BLaER1 (cell line): ENCODE results near the gene ARHGAP19.

Experiments used
- H3K27ac ChIP-seq: shearing (Covaris generic); formaldehyde crosslinking; 2 replicates; pipeline ENCODE4 v1.8.1; 2022
- H3K27me3 ChIP-seq: shearing (Covaris generic); formaldehyde crosslinking; 2 replicates; pipeline ENCODE4 v1.8.1; 2022
- H3K36me3 ChIP-seq: shearing (Covaris generic); formaldehyde crosslinking; 2 replicates; pipeline ENCODE4 v1.8.1; 2022
- H3K4me1 ChIP-seq: shearing (Covaris generic); formaldehyde crosslinking; 2 replicates; pipeline ENCODE4 v1.8.1; 2022
- H3K4me2 ChIP-seq: shearing (Covaris generic); formaldehyde crosslinking; 2 replicates; pipeline ENCODE4 v1.8.1; 2022
- H3K4me3 ChIP-seq: shearing (Covaris generic); formaldehyde crosslinking; 2 replicates; pipeline ENCODE4 v1.8.1; 2022
- H3K9ac ChIP-seq: shearing (Covaris generic); formaldehyde crosslinking; 2 replicates; pipeline ENCODE4 v1.8.1; 2022
- H3K9me3 ChIP-seq: shearing (Covaris generic); formaldehyde crosslinking; 2 replicates; pipeline ENCODE4 v1.8.1; 2022
- H4K20me1 ChIP-seq: shearing (Covaris generic); formaldehyde crosslinking; 2 replicates; pipeline ENCODE4 v1.8.1; 2022
- Cebpa-rat ChIP-seq: shearing (Covaris generic); IDR thresholded peaks from 2 replicates; pipeline ENCODE4 v1.8.1; 2022

The ARHGAP19 gene

GRCh38 chr10:97203220-97203619 is 89.2 kb downstream of the ARHGAP19 start:
- Histone ChIP-seq H3K27me3 (peaks cover 23% of the 10 kb centered on the region), H4K20me1 (peaks cover 21% of the 10 kb centered on the region; the same call in 1 of the 2 replicates), H3K36me3 (no peaks in the 10 kb centered on the region), H3K9me3 (peaks cover 9% of the 10 kb centered on the region), H3K4me2 (no peak overlapping the region), H3K4me1 (peaks cover 46% of the 10 kb centered on the region), H3K9ac (no peak overlapping the region), H3K27ac (no peak overlapping the region), H3K4me3 (no peak overlapping the region)
- no peak for TF ChIP-seq Cebpa-rat

GRCh38 chr10:97200616-97201015 is 91.8 kb downstream of the ARHGAP19 start:
- Histone ChIP-seq H3K9ac (no peak overlapping the region), H3K27me3 (peaks cover 23% of the 10 kb centered on the region), H3K27ac (no peak overlapping the region), H3K9me3 (peaks cover 9% of the 10 kb centered on the region), H3K4me1 (peaks cover 67% of the 10 kb centered on the region), H3K36me3 (no peaks in the 10 kb centered on the region), H3K4me3 (no peak overlapping the region; the same call in 1 of the 2 replicates), H4K20me1 (peaks cover 28% of the 10 kb centered on the region; the same call in 1 of the 2 replicates), H3K4me2 (peak overlapping the region; percentile 85)
- TF ChIP-seq Cebpa-rat = no peak

DNA sequence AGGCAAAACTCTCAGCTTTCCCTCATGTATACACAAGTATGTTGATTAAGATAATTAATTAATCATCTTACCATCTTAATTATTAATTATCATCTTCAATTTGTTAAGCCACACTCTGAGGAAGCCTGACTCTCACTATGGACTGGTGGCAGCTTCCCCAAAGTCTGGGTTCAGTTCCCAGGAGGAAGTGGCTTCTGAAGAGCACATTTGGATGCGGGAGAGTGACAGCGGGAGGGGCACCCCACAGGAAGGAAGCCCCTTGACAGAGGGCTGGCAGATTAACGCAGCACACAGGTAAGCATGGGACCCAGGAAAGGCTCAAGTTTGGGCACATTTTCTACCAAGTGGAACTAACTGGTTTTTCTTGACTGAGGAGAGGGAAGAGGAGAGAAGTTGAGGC is 93.3 kb downstream of the ARHGAP19 start:
- Histone ChIP-seq H3K9me3 (peaks cover 9% of the 10 kb centered on the region), H3K27ac (no peak overlapping the region), H3K4me2 (peak overlapping the region; percentile 85), H4K20me1 (peaks cover 31% of the 10 kb centered on the region; the same call in 1 of the 2 replicates), H3K4me1 (peaks cover 73% of the 10 kb centered on the region), H3K36me3 (no peaks in the 10 kb centered on the region), H3K27me3 (peaks cover 23% of the 10 kb centered on the region), H3K9ac (no peak overlapping the region), H3K4me3 (no peak overlapping the region; the same call in 1 of the 2 replicates)
- TF ChIP-seq Cebpa-rat = no peak

DNA sequence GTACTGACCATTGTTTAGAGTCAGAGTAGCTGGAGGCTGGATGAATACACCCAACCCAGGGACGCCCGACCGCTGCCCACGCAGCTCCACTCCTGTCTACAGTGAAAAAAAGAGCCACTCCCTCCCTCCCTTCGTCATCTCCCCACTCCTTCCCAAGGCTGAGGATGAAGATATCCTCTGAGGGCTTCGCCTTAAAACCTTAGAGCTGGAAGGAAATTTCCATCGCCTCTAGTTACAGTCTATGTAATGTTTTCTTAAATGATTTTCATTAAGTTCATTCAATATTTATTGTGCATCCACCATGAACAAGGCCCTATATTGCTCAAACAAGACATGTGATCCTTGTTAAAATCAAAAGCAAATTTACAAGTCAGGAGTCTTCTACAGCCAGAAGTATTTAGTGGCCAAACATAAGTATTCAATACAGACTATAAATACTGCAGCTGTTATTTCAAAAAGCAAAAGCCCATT is 95.4 kb downstream of the ARHGAP19 start:
- no peak overlapping the region; the same call in 1 of the 2 replicates for H3K4me3 ChIP-seq
- peak overlapping the region; percentile 91 for H3K4me2 ChIP-seq
- H3K27me3 ChIP-seq = peaks cover 15% of the 10 kb centered on the region
- H3K9me3 ChIP-seq = no peaks in the 10 kb centered on the region
- H4K20me1 ChIP-seq = peaks cover 31% of the 10 kb centered on the region; the same call in 1 of the 2 replicates
- H3K27ac ChIP-seq = no peak overlapping the region
- no peak for TF ChIP-seq Cebpa-rat
- no peak overlapping the region for H3K9ac ChIP-seq
- no peaks in the 10 kb centered on the region for H3K36me3 ChIP-seq
- H3K4me1 ChIP-seq = peaks cover 67% of the 10 kb centered on the region

GRCh38 chr10:97196223-97197029 is 96.0 kb downstream of the ARHGAP19 start:
- peak overlapping the region; percentile 91 for H3K4me2 ChIP-seq
- H3K4me3 ChIP-seq = peak overlapping the region; percentile 59
- 0 out of 2 replicates have a peak overlapping the region, but pooled peaks have one; percentile 38 for H3K9ac ChIP-seq
- peaks cover 65% of the 10 kb centered on the region for H3K4me1 ChIP-seq
- H3K27me3 ChIP-seq = peaks cover 15% of the 10 kb centered on the region
- H4K20me1 ChIP-seq = peaks cover 26% of the 10 kb centered on the region; the same call in 1 of the 2 replicates
- H3K27ac ChIP-seq = no peak overlapping the region; the same call in 1 of the 2 replicates
- no peak for TF ChIP-seq Cebpa-rat
- H3K9me3 ChIP-seq = no peaks in the 10 kb centered on the region
- no peaks in the 10 kb centered on the region for H3K36me3 ChIP-seq

DNA sequence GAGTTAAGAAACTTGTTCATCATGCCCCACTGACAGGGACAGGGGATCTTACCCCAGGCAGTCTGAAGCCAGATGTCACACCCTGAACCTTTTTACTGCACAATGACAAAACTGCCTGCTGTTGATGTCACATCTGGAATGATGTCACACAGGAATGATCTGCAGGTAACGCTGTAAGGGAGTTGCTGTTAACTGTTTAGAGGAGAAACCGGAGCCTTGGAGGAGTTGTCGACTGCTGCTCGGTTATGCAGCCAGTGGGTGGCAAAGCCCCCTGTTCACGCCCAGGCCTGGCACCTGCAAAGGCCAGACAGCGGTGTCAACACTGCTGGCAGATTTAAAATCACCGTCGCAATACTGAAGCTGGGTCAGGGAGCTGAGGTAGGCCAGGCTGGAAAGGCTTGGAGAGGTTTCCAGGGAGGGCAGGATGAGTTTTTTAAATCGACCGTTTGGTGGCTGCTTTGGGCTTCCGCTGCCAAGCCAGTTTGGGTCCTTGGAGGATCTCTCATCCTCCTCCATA is 96.7 kb downstream of the ARHGAP19 start:
- Histone ChIP-seq H3K27ac (no peak overlapping the region; the same call in 1 of the 2 replicates), H3K9ac (0 out of 2 replicates have a peak overlapping the region, but pooled peaks have one; percentile 38), H3K4me1 (peaks cover 59% of the 10 kb centered on the region), H3K9me3 (no peaks in the 10 kb centered on the region), H3K4me2 (peak overlapping the region; percentile 91), H3K36me3 (no peaks in the 10 kb centered on the region), H3K4me3 (peak overlapping the region; percentile 59), H3K27me3 (peaks cover 15% of the 10 kb centered on the region), H4K20me1 (peaks cover 20% of the 10 kb centered on the region; the same call in 1 of the 2 replicates)
- TF ChIP-seq Cebpa-rat = no peak

DNA sequence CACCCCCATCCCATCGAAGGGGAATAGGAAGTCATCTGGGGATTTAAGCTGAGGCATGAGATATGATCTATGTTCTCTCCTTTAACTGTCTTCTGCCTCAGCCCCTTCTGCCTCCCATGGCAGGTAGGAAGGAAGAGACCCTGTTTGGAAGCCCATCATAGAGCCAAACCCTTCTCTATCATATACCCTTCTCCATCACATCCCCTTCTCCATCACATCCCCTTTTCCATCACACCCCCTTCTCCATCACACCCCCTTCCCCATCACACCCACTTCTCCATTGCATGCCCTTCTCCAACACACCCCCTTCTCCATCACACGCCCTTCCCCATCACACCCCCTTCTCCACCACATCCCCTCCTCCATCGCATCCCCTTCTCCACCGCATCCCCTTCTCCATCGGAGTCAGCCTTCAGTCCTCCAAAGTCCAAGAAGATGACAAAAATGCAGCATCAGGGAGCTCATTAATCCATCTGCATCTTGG is 99.4 kb downstream of the ARHGAP19 start:
- TF ChIP-seq Cebpa-rat = no peak
- H3K9ac ChIP-seq = no peak overlapping the region
- no peaks in the 10 kb centered on the region for H3K9me3 ChIP-seq
- no peak overlapping the region for H3K4me2 ChIP-seq
- peaks cover 44% of the 10 kb centered on the region for H3K4me1 ChIP-seq
- peaks cover 16% of the 10 kb centered on the region for H4K20me1 ChIP-seq
- H3K27me3 ChIP-seq = peaks cover 3% of the 10 kb centered on the region
- no peak overlapping the region for H3K4me3 ChIP-seq
- H3K27ac ChIP-seq = no peak overlapping the region
- no peaks in the 10 kb centered on the region for H3K36me3 ChIP-seq

- H3K4me2 ChIP-seq = no peak overlapping the region
- H3K27me3 ChIP-seq = peaks cover 28% of the 10 kb centered on the region
- H3K27ac ChIP-seq = no peak overlapping the region
- H3K4me3 ChIP-seq = no peak overlapping the region
- H4K20me1 ChIP-seq = peaks cover 29% of the 10 kb centered on the region
- H3K9ac ChIP-seq = no peak overlapping the region
- no peaks in the 10 kb centered on the region for H3K36me3 ChIP-seq
- no peaks in the 10 kb centered on the region for H3K9me3 ChIP-seq
- H3K4me1 ChIP-seq = peaks cover 35% of the 10 kb centered on the region
- TF ChIP-seq Cebpa-rat = no peak
Observed at GRCh38 chr10:97190450-97190849, 102.0 kb downstream of the ARHGAP19 start.

- peak overlapping the region; percentile 76 for H3K4me2 ChIP-seq
- H3K9me3 ChIP-seq = no peaks in the 10 kb centered on the region
- TF ChIP-seq Cebpa-rat = no peak
- H3K27ac ChIP-seq = no peak overlapping the region
- H3K4me1 ChIP-seq = peaks cover 39% of the 10 kb centered on the region
- no peaks in the 10 kb centered on the region for H3K36me3 ChIP-seq
- H3K4me3 ChIP-seq = no peak overlapping the region
- peaks cover 47% of the 10 kb centered on the region for H4K20me1 ChIP-seq
- no peak overlapping the region for H3K9ac ChIP-seq
- peaks cover 50% of the 10 kb centered on the region for H3K27me3 ChIP-seq
Observed at GRCh38 chr10:97188261-97188711, 104.2 kb downstream of the ARHGAP19 start.

DNA sequence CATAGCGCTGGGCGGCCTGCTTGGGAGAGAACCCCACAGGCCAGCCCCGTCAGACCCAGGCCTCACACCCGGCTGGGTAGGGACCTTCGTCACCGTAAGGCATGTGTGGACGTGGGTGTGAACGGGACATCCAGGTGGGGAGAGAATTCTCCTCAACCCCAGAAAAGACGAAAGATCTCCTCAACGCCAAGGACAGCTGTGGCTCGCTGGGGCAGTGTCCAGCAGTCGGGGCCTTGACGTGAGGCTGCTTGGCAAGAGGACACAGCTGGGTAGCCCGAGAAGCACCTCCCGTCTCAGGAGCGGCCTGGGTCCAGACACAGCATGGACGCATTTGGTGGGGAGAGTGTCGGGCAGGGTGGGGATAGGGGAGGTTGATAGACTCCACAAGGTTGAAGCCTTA is 105.5 kb downstream of the ARHGAP19 start:
- no peaks in the 10 kb centered on the region for H3K36me3 ChIP-seq
- peaks cover 61% of the 10 kb centered on the region for H3K27me3 ChIP-seq
- H3K4me1 ChIP-seq = peaks cover 37% of the 10 kb centered on the region
- peaks cover 47% of the 10 kb centered on the region for H4K20me1 ChIP-seq
- no peak for TF ChIP-seq Cebpa-rat
- no peak overlapping the region for H3K9ac ChIP-seq
- no peak overlapping the region for H3K4me3 ChIP-seq
- H3K9me3 ChIP-seq = no peaks in the 10 kb centered on the region
- H3K27ac ChIP-seq = no peak overlapping the region
- no peak overlapping the region for H3K4me2 ChIP-seq
